Measurements from ENCODE around the gene CD300LG. TPM values are rescaled to one million over a fixed set of nuclear protein-coding genes. Genes with fewer than 3 reads are reported as not detected.

CD300LG gene
- total and polyA plus RNA-seq, 2 experiments from 2014 or later = not detected

DNA sequence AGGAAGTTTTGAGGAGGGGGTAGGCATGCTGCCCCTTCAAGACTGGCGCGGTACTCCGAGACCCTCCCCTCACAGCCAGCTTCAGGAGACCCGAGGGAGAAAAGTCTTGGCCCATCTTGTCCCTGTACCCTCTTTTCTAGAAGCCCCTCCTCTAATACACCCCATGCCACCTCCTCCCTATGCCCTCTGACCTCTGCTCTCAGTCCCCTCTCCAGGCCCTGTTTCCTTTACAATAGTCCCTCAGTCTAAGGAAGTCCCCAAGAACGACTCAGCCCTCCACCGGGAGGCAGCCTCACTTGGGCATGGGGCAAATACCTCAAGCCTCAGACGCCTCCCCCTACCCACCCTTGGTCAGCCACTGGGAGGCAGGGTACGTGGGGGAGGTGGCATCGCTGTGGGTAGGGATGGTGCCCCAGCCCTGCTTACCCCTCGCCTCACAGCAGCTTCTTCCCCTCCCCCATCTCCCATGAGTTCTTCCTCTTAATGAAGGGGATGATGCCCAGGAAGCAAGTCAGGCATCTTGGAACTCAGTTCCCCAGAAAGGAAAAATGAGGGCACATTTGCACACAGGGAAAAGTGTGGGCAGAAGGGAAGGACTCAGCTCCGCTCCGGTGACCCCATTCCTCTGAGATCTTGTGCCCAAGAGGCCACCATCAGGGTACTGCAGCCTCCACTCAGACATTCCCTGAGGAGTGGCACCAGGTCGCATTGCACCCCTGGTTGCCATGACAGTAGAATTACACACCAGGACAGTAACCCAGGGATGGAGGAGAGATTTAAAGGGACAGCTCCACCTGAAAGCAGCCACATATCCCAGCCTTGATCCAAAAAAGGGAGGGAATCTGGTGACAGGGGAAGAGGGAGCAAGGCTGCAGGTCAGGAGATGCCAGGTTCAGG, 54.1 kb downstream of the CD300LG start:
- H3K27me3 ChIP-seq = no peaks in the 10 kb centered on the region
- no peak overlapping the region for H3K27ac ChIP-seq
- H3K4me1 ChIP-seq (ENCODE audit: low read depth) = peaks cover 4% of the 10 kb centered on the region
- TF ChIP-seq, protein P1, sequence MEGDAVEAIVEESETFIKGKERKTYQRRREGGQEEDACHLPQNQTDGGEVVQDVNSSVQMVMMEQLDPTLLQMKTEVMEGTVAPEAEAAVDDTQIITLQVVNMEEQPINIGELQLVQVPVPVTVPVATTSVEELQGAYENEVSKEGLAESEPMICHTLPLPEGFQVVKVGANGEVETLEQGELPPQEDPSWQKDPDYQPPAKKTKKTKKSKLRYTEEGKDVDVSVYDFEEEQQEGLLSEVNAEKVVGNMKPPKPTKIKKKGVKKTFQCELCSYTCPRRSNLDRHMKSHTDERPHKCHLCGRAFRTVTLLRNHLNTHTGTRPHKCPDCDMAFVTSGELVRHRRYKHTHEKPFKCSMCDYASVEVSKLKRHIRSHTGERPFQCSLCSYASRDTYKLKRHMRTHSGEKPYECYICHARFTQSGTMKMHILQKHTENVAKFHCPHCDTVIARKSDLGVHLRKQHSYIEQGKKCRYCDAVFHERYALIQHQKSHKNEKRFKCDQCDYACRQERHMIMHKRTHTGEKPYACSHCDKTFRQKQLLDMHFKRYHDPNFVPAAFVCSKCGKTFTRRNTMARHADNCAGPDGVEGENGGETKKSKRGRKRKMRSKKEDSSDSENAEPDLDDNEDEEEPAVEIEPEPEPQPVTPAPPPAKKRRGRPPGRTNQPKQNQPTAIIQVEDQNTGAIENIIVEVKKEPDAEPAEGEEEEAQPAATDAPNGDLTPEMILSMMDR (IDR thresholded peaks at IDR 0.05; ENCODE audit: low read depth, low read length) = no peak
- no peaks in the 10 kb centered on the region for H3K9me3 ChIP-seq (ENCODE audit: low read depth)
- no peaks in the 10 kb centered on the region for H3K36me3 ChIP-seq
- no peak for DNase-seq (ENCODE audit: low read depth in 1 of 2, low spot score in 1 of 2)
- H3K4me3 ChIP-seq = peak overlapping the region; percentile 47

DNA sequence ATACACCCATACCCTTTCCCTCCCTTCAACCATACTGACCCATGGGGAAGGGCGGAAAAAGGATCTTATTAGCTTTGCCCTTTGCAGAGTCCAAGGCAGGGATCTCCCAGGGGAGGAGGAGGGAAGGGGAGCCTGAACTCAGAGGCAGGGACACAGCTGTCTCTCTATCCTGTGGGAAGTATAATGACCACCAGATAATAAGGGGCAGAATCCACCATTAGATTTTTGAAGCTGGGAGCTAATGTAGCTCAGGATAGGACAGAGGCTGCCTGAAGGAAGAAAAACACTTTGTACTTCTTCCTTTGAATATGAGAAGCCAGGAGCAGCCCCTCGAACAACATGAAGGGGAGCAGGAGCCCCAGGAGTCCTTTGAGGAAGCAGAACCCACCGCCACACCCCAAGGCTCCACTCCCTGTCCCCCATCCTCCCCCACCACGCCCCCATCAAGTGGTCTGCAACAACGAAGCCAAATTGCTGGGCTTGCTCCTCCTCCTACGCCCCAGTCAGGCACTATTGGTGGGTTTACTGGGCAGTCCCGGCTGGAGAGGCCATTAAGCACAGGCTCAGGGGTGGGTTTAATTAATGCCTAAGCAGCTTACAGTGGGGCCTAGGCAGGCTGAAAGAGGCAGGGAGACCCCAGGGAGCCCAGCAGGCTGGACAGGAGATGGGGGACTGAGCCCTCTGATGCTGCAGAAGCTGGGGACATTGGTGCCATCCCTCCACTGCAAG, 55.0 kb downstream of the CD300LG start:
- Histone ChIP-seq H3K27ac (no peak overlapping the region), H3K9me3 (ENCODE audit: low read depth) (no peaks in the 10 kb centered on the region), H3K36me3 (no peaks in the 10 kb centered on the region), H3K4me1 (ENCODE audit: low read depth) (peaks cover 4% of the 10 kb centered on the region), H3K27me3 (no peaks in the 10 kb centered on the region), H3K4me3 (no peak overlapping the region)
- no peak for DNase-seq (ENCODE audit: low read depth in 1 of 2, low spot score in 1 of 2)
- TF ChIP-seq, protein P1 (IDR thresholded peaks at IDR 0.05; ENCODE audit: low read depth, low read length) = no peak

DNA sequence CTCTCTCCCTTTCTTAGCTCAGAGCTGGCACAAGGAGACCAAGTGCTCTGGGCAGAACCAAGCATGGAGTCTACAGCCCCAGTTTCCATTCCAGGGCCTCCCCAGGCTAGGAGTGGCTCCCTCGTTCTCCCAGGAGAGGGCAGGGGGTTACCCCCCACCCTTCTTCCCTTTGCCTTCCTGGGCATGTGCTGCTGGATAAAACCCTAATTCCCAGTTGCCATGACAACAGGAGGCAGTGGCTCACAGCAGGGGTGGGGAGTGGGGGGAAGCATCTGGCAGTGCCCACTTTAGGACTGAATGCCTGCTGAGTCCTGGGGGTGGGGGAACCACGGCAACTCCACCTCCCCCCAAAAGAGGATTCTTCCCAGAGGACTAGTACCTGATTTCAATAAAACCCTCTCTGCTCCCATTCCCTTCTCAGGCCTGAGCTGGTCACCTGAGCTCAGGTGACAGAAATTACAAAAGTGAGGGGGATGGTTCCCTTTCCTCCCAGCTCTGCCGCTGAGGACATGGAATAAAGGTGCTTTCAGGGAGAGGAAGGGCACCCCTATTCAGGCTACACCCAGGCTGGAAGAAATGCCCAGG, 58.5 kb downstream of the CD300LG start:
- Histone ChIP-seq H3K4me3 (peak overlapping the region; percentile 68), H3K27ac (no peak overlapping the region), H3K4me1 (ENCODE audit: low read depth) (peaks cover 10% of the 10 kb centered on the region), H3K36me3 (no peaks in the 10 kb centered on the region), H3K27me3 (peaks cover 14% of the 10 kb centered on the region), H3K9me3 (ENCODE audit: low read depth) (no peaks in the 10 kb centered on the region)
- TF ChIP-seq, protein P1 (IDR thresholded peaks at IDR 0.05; ENCODE audit: low read depth, low read length) = no peak
- DNase-seq (ENCODE audit: low read depth in 1 of 2, low spot score in 1 of 2) = no peak

DNA sequence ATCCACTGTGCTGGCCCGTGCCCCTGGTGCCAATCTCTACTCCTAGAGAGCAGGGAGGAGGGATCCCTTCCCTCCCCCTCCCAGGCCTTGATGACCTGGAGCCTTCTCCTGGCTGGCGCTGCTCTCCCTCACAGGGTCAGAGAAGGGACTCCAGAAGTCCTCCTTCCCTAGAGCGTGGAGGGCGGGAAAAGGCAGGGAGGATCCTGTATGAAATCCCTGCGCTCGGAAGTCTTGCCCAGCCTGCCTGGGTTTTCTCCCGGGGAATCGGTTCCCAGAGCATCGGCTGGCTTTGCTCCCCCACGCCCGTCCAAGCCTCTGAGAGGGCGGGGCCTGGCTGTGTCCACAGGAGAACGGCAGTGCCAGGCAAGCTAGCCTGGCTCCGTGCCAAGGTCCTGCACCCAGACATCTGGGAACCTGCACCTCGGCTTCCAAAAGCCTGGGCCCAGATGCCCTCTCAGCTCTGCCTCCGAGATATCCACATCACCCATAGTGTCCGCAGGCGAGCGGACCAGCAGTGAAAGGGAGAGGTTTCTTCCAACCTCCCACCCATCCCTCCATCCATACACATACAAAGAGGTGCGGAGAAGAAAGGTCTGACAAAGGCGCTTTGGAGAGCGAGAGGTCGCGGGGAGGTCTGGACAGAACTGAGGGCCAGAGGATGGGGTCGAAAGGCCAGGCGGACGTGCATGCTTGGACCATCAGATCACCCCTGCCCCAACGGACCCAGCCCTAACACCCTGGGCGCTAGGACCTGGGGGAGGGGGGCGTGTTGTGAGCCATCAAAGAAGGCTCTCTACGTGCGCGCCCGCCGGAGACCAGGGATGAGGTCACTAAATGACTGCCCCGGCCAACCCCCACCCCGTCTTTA, 59.2 kb downstream of the CD300LG start:
- TF ChIP-seq, protein P1 (IDR thresholded peaks at IDR 0.05; ENCODE audit: low read depth, low read length) = no peak
- Histone ChIP-seq H3K9me3 (ENCODE audit: low read depth) (no peaks in the 10 kb centered on the region), H3K36me3 (no peaks in the 10 kb centered on the region), H3K27me3 (peaks cover 14% of the 10 kb centered on the region), H3K27ac (no peak overlapping the region), H3K4me1 (ENCODE audit: low read depth) (peaks cover 10% of the 10 kb centered on the region), H3K4me3 (peak overlapping the region; percentile 68)
- DNase-seq (ENCODE audit: low read depth in 1 of 2, low spot score in 1 of 2) = peak; percentile 61 to 81

DNA sequence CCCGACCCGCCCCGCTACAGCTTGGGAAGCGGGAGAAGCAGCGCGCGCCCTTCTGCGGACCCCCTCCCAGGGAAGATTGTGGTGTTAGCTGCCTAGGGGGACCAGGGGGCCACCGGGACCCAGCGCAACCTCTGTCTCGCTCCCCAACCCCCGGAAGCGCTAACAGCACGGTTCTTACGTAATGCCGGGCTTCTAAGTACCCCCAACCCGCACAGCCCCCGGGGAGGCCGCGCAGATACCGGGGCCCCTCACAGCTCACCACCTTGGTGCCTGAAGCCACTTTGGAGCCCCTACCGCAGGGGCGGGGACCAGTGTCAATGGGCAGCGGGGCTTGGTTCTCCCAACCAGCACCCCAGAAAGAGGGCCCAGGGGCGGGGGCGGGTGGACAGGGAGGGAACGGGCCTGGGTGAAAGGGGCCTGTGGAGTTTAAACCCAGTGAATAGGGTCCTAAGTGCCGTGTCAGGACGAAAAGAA, 60.0 kb downstream of the CD300LG start:
- Histone ChIP-seq H3K9me3 (ENCODE audit: low read depth) (no peaks in the 10 kb centered on the region), H3K27ac (no peak overlapping the region), H3K4me1 (ENCODE audit: low read depth) (peaks cover 10% of the 10 kb centered on the region), H3K4me3 (peak overlapping the region; percentile 68), H3K27me3 (peaks cover 14% of the 10 kb centered on the region), H3K36me3 (no peaks in the 10 kb centered on the region)
- no peak for DNase-seq (ENCODE audit: low read depth in 1 of 2, low spot score in 1 of 2)
- TF ChIP-seq, protein P1 (IDR thresholded peaks at IDR 0.05; ENCODE audit: low read depth, low read length) = no peak
